IMR-90 (cell line): ENCODE data around the gene KPNA5. TPM values are rescaled to one million over a fixed set of nuclear protein-coding genes. Genes with fewer than 3 reads are reported as not detected.

Experiments
- ATAC-seq: fragments of 200-7000 bp; cut with Tn5 transposase; 2 replicates; pipeline ENCODE4 v1.9.1; 2020; ENCODE audit warnings: low read depth, mild to moderate bottlenecking, moderate library complexity
- BruUV-seq: library from RNA; stranded (reverse); fragments of 400-500 nt; replicated peaks from 2 replicates; lab custom pipeline; 2021; lab: Mats Ljungman, UMichigan
- CTCF ChIA-PET: fragments of 300-600 bp; formaldehyde crosslinking; extraction: SDS; loops from one replicate; lab custom pipeline; 2021; ENCODE audit warnings: antibody characterized with exemption; lab: Yijun Ruan, JAX
- POLR2A ChIA-PET: fragments of 300-600 bp; sonication (Branson Sonifier 250); formaldehyde crosslinking; loops from one replicate; lab custom pipeline; 2022; ENCODE audit warnings: antibody characterized with exemption; ENCODE audit not compliant: unreplicated experiment; lab: Charles Lee
- DNase-seq: peaks from one replicate; pipeline ENCODE4 v3.0.0; 2013
- H2AFZ ChIP-seq: replicated peaks from 2 replicates; pipeline ENCODE3; 2013; ENCODE audit warnings: low read length, mild to moderate bottlenecking; ENCODE audit not compliant: poor library complexity
- H2AK5ac ChIP-seq: 2 replicates; pipeline ENCODE4 v1.6.1; 2013; ENCODE audit warnings: low read depth, low read length, inconsistent platforms
- H2AK9ac ChIP-seq: replicated peaks from 2 replicates; pipeline ENCODE3; 2013; ENCODE audit warnings: mild to moderate bottlenecking, low read depth, low read length, moderate library complexity; ENCODE audit not compliant: poor library complexity
- H2BK120ac ChIP-seq: 2 replicates; pipeline ENCODE4 v1.6.1; 2013; ENCODE audit warnings: low read depth, low read length, inconsistent platforms
- H2BK15ac ChIP-seq: 3 replicates; pipeline ENCODE4 v1.6.1; 2013; ENCODE audit warnings: low read depth, low read length, inconsistent platforms
- H2BK20ac ChIP-seq: 2 replicates; pipeline ENCODE4 v1.6.1; 2013; ENCODE audit warnings: low read depth, mild to moderate bottlenecking, inconsistent platforms, low read length, moderate library complexity
- H2BK5ac ChIP-seq: 2 replicates; pipeline ENCODE4 v1.6.1; 2013; ENCODE audit warnings: mild to moderate bottlenecking, low read depth, low read length, inconsistent platforms; ENCODE audit not compliant: poor library complexity, severe bottlenecking
- H3K14ac ChIP-seq: replicated peaks from 2 replicates; pipeline ENCODE4 v1.6.1; 2013; ENCODE audit warnings: low read depth, low read length, inconsistent platforms
- H3K18ac ChIP-seq: 2 replicates; pipeline ENCODE4 v1.6.1; 2013; ENCODE audit warnings: low read depth, low read length, control low read depth
- H3K23ac ChIP-seq: 2 replicates; pipeline ENCODE4 v1.6.1; 2013; ENCODE audit warnings: low read depth, low read length, inconsistent platforms
- H3K27ac ChIP-seq: 2 replicates; pipeline ENCODE4 v1.5.1; 2013; ENCODE audit warnings: mild to moderate bottlenecking, control low read depth, low read length; ENCODE audit not compliant: insufficient read depth
- H3K27me3 ChIP-seq: 2 replicates; pipeline ENCODE4 v1.6.1; 2013; ENCODE audit warnings: low read length; ENCODE audit not compliant: control insufficient read depth, insufficient read depth
- H3K36me3 ChIP-seq: 2 replicates; pipeline ENCODE4 v1.6.1; 2013; ENCODE audit warnings: low read length, mixed read lengths; ENCODE audit not compliant: control insufficient read depth, insufficient read depth
- H3K4ac ChIP-seq: 2 replicates; pipeline ENCODE4 v1.6.1; 2013; ENCODE audit warnings: low read depth, low read length, inconsistent platforms
- H3K4me1 ChIP-seq: 2 replicates; pipeline ENCODE4 v1.6.1; 2013; ENCODE audit warnings: low read length, mixed read lengths; ENCODE audit not compliant: control insufficient read depth, insufficient read depth
- H3K4me2 ChIP-seq: 2 replicates; pipeline ENCODE4 v1.6.1; 2013; ENCODE audit warnings: low read depth, mild to moderate bottlenecking, control low read depth, low read length, moderate library complexity
- H3K4me3 ChIP-seq: 2 replicates; pipeline ENCODE4 v1.5.1; 2013; ENCODE audit warnings: low read depth, mild to moderate bottlenecking, control low read depth, low read length, moderate library complexity; ENCODE audit not compliant: insufficient read depth
- H3K56ac ChIP-seq: 2 replicates; pipeline ENCODE4 v1.6.1; 2013; ENCODE audit warnings: low read length, inconsistent platforms; ENCODE audit not compliant: insufficient read depth; ENCODE audit errors: extremely low read depth
- H3K79me1 ChIP-seq, 2 experiments: 2 replicates each; pipeline ENCODE4 v1.6.1; 2013; ENCODE audit warnings: low read length in 2 of 2, inconsistent platforms in 1 of 2, low read depth in 1 of 2
- H3K9ac ChIP-seq: 2 replicates; pipeline ENCODE4 v1.6.1; 2013; ENCODE audit warnings: low read depth, low read length, control low read depth
- H3K9me1 ChIP-seq: 2 replicates; pipeline ENCODE4 v1.6.1; 2013; ENCODE audit warnings: low read length, inconsistent platforms; ENCODE audit not compliant: insufficient read depth
- H3K9me3 ChIP-seq: 2 replicates; pipeline ENCODE4 v1.6.1; 2013; ENCODE audit warnings: low read length; ENCODE audit not compliant: control insufficient read depth, insufficient read depth
- H4K20me1 ChIP-seq: 2 replicates; pipeline ENCODE4 v1.6.1; 2013; ENCODE audit warnings: low read length, inconsistent platforms; ENCODE audit not compliant: insufficient read depth
- H4K5ac ChIP-seq: 2 replicates; pipeline ENCODE4 v1.6.1; 2013; ENCODE audit warnings: mild to moderate bottlenecking, low read depth, low read length, control low read depth
- H4K8ac ChIP-seq, 2 experiments: 2 replicates each; pipeline ENCODE4 v1.6.1; 2013; ENCODE audit warnings: low read depth in 2 of 2, low read length in 2 of 2, control low read depth in 1 of 2, inconsistent platforms in 1 of 2
- H4K91ac ChIP-seq: 2 replicates; pipeline ENCODE4 v1.6.1; 2013; ENCODE audit warnings: low read depth, low read length, inconsistent platforms; ENCODE audit not compliant: insufficient read depth
- BHLHE40 ChIP-seq: fragments of 150-350 bp; IDR thresholded peaks from 2 replicates; pipeline ENCODE4 v1.6.1; 2016; ENCODE audit warnings: mild to moderate bottlenecking, low read depth, low read length
- CEBPB ChIP-seq: IDR thresholded peaks from 2 replicates; pipeline ENCODE4 v1.6.1; 2012; ENCODE audit warnings: low read depth, low read length, improper control_type of control experiment
- CHD1 ChIP-seq: IDR thresholded peaks from 2 replicates; pipeline ENCODE4 v1.6.1; 2012; ENCODE audit warnings: low read depth, low read length, improper control_type of control experiment
- CTCF ChIP-seq: conservative IDR thresholded peaks from 2 replicates; pipeline ENCODE4 v1.5.1; 2012; ENCODE audit warnings: mild to moderate bottlenecking, low read depth, low read length, improper control_type of control experiment
- FOS ChIP-seq: fragments of 150-350 bp; IDR thresholded peaks from 2 replicates; pipeline ENCODE4 v1.6.1; 2016; ENCODE audit warnings: low read depth, low read length
- MAFK ChIP-seq: IDR thresholded peaks from 2 replicates; pipeline ENCODE4 v1.6.1; 2012; ENCODE audit warnings: low read depth, low read length, improper control_type of control experiment
- MAZ ChIP-seq: IDR thresholded peaks from 2 replicates; pipeline ENCODE4 v1.6.1; 2012; ENCODE audit warnings: low read depth, mild to moderate bottlenecking, low read length, improper control_type of control experiment, moderate library complexity, borderline replicate concordance
- MXI1 ChIP-seq: IDR thresholded peaks from 2 replicates; pipeline ENCODE4 v1.6.1; 2012; ENCODE audit warnings: low read depth, mild to moderate bottlenecking, low read length, moderate library complexity, borderline replicate concordance
- NFE2L2 ChIP-seq: fragments of 150-350 bp; IDR thresholded peaks from 2 replicates; pipeline ENCODE4 v1.6.1; 2016; ENCODE audit warnings: low read depth, mild to moderate bottlenecking, low read length
- POLR2A ChIP-seq: IDR thresholded peaks from 2 replicates; pipeline ENCODE4 v1.6.1; 2012; ENCODE audit warnings: mild to moderate bottlenecking, low read depth, low read length
- RAD21 ChIP-seq: IDR thresholded peaks from 2 replicates; pipeline ENCODE4 v1.6.1; 2012; ENCODE audit warnings: low read length, improper control_type of control experiment
- RCOR1 ChIP-seq: IDR thresholded peaks from 2 replicates; pipeline ENCODE4 v1.6.1; 2012; ENCODE audit warnings: mild to moderate bottlenecking, low read length, improper control_type of control experiment; ENCODE audit not compliant: insufficient replicate concordance
- RFX5 ChIP-seq: IDR thresholded peaks from 2 replicates; pipeline ENCODE4 v1.8.0; 2012; ENCODE audit warnings: low read depth, mild to moderate bottlenecking, low read length, moderate library complexity
- SMC3 ChIP-seq: fragments of 150-350 bp; IDR thresholded peaks from 2 replicates; pipeline ENCODE4 v1.6.1; 2016; ENCODE audit warnings: low read depth, mild to moderate bottlenecking, antibody characterized with exemption, low read length, moderate library complexity
- WGBS, 2 experiments: methylation state at CpG; one replicate each; pipeline versions ENCODE4 v1.1.5 to v1.1.7; 2013; ENCODE audit warnings: missing lambda C conversion rate in 2 of 2; ENCODE audit not compliant: insufficient read length in 1 of 2; ENCODE audit errors: extremely low coverage in 2 of 2; 5-methylcytosine and 5-hydroxymethylcytosine counted together
- dilution Hi-C: fragments of 300-500 bp; cut with HindIII; formaldehyde crosslinking; loops from one replicate; pipeline ENCODE4 v1.14.3; 2018; ENCODE audit warnings: low sequenced_read_pairs; ENCODE audit not compliant: unreplicated experiment
- in situ Hi-C: fragments of 300-500 bp; cut with MboI; formaldehyde crosslinking; loops from 3 replicates; pipeline ENCODE4 v1.14.3; 2019; ENCODE audit warnings: low sequenced_read_pairs, inconsistent platforms, mixed read lengths
- intact Hi-C: fragments of 100-400 bp; cut with micrococcal nuclease; formaldehyde crosslinking; loops from 2 replicates; pipeline ENCODE4 v1.10.0; 2022
- polyA plus RNA-seq, 3 experiments: library from polyadenylated mRNA; depleted of rRNA; stranded (reverse); fragments of >200 nt; gene quantifications; 2 replicates each; pipeline ENCODE4 v1.2.3, GENCODE V29; 2012; ENCODE audit warnings: low replicate concordance in 1 of 3
- total RNA-seq: library from RNA; depleted of rRNA; stranded (reverse); fragments of >200 nt; gene quantifications from 2 replicates; pipeline ENCODE4 v1.2.3, GENCODE V29; 2012
- TF ChIP-seq, protein P1 (sequence below): fragments of 150-350 bp; IDR thresholded peaks from 2 replicates; pipeline ENCODE4 v1.6.1; 2017; ENCODE audit warnings: mild to moderate bottlenecking, antibody characterized with exemption, low read length, low read depth
- TF ChIP-seq, protein P2 (sequence below): fragments of 150-350 bp; IDR thresholded peaks from 2 replicates; pipeline ENCODE4 v1.6.1; 2016; ENCODE audit warnings: low read depth, mild to moderate bottlenecking, low read length, moderate library complexity, borderline replicate concordance

Gene KPNA5
- total and polyA plus RNA-seq, 2 of the 4 experiments (the other 2 are of a cell fraction) = 2.2 to 5.9 TPM

- no peak overlapping the region for H4K5ac ChIP-seq
- H3K4me2 ChIP-seq = no peak overlapping the region
- in situ Hi-C loops = no loop called here
Measured at GRCh38 chr6:116762235-116762634, 81.2 kb downstream of the KPNA5 start.

More at GRCh38 chr6:116762235-116762634, 81.2 kb downstream of the KPNA5 start:
- H3K9me3 ChIP-seq = no peaks in the 10 kb centered on the region
- H3K23ac ChIP-seq = no peak overlapping the region
- no peak overlapping the region for H4K91ac ChIP-seq
- H3K27ac ChIP-seq = no peak overlapping the region
- DNase-seq (no peak), ATAC-seq (no peak)
- H3K9ac ChIP-seq = no peak overlapping the region
- no peak overlapping the region for H2AK9ac ChIP-seq
- no peak overlapping the region for H4K8ac ChIP-seq
- ChIA-PET CTCF (no interaction called here), POLR2A (no interaction called here)
- H2BK15ac ChIP-seq = no peak overlapping the region
- no peak overlapping the region for H3K4me3 ChIP-seq
- H3K36me3 ChIP-seq = no peaks in the 10 kb centered on the region
- no peaks in the 10 kb centered on the region for H4K20me1 ChIP-seq
- peaks cover 12% of the 10 kb centered on the region for H3K27me3 ChIP-seq
- TF ChIP-seq POLR2A = no peak
- no peak for TF ChIP-seq BHLHE40
- TF ChIP-seq MAFK = no peak
- TF ChIP-seq MAZ = no peak
- TF ChIP-seq, protein P1, sequence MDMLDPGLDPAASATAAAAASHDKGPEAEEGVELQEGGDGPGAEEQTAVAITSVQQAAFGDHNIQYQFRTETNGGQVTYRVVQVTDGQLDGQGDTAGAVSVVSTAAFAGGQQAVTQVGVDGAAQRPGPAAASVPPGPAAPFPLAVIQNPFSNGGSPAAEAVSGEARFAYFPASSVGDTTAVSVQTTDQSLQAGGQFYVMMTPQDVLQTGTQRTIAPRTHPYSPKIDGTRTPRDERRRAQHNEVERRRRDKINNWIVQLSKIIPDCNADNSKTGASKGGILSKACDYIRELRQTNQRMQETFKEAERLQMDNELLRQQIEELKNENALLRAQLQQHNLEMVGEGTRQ = no peak
- TF ChIP-seq CHD1 = no peak
- TF ChIP-seq RFX5 = no peak
- no peak for TF ChIP-seq NFE2L2
- no peak for TF ChIP-seq RAD21
- TF ChIP-seq, protein P2, sequence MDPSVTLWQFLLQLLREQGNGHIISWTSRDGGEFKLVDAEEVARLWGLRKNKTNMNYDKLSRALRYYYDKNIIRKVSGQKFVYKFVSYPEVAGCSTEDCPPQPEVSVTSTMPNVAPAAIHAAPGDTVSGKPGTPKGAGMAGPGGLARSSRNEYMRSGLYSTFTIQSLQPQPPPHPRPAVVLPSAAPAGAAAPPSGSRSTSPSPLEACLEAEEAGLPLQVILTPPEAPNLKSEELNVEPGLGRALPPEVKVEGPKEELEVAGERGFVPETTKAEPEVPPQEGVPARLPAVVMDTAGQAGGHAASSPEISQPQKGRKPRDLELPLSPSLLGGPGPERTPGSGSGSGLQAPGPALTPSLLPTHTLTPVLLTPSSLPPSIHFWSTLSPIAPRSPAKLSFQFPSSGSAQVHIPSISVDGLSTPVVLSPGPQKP = no peak
- TF ChIP-seq RCOR1 = no peak
- TF ChIP-seq CEBPB = no peak
- no peak for TF ChIP-seq FOS
- no peak for TF ChIP-seq SMC3
- no peak for TF ChIP-seq CTCF
- no peak for TF ChIP-seq MXI1
- no peak overlapping the region; the same call in 1 of the 2 replicates for H3K56ac ChIP-seq
- intact Hi-C loops (no loop called here), dilution Hi-C loops (no loop called here)
- no peak overlapping the region for H2BK20ac ChIP-seq
- H3K14ac ChIP-seq = no peak overlapping the region
- WGBS, 2 experiments = no CpG with 5 or more reads among the region's 1 CpG
- no TSS peak for BruUV-seq
- H3K9me1 ChIP-seq = no peaks in the 10 kb centered on the region
- no peaks in the 10 kb centered on the region for H3K79me1 ChIP-seq
- no peak overlapping the region for H2AK5ac ChIP-seq
- H2BK120ac ChIP-seq = no peak overlapping the region
- H3K18ac ChIP-seq = no peak overlapping the region
- H3K4me1 ChIP-seq = no peaks in the 10 kb centered on the region
- no peak overlapping the region for H2AFZ ChIP-seq
- H2BK5ac ChIP-seq = no peak overlapping the region
- no peak overlapping the region for H3K4ac ChIP-seq
